Jurkat, Clone E6-1 (cell line): Measurements from ENCODE around the gene HTRA3.

Source experiments
- DNase-seq: peaks from one replicate; pipeline ENCODE4 v3.0.0-alpha.2; 2011; ENCODE audit warnings: low read depth, low spot score
- H3K4me3 ChIP-seq: 2 replicates; pipeline ENCODE4 v1.5.1; 2011; ENCODE audit warnings: mild to moderate bottlenecking, low read length, control low read depth, moderate library complexity

Gene HTRA3

DNA sequence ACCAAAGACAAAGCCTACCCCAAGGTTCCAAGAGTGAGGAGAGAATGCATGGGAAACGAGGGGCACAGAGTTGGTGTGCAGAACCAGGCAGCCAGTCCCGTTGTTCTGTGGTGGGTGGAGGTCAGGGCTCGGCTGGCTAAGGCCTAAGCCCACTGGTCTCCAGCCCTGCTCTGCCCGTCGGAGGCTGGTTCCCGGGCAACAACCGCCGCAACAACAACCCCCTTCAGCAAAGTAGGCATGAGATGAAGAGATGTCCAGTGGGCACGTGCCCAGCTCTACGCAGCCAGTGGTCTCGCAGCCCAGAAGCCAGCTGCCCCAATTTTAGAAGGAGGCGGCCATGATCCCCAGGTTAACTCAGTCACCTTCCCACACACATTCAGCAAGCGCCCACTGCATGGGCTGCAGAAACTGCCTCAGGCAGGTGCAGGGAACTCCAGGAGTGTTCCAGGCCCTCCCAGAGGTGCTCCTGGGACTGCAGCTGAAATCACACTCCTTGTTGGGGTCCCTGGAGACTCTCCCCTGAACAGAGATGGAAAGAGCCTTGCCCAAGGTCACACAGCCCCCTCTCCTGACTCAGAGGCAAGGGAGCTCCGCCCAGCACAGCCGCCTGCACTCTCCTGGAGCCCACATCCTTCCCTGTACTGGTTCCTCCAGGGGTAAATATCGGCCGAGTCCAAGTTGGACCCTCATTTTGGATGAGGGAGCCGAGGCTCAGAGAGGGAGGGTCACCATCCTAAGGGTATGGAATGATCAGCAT is 25.4 kb upstream of the HTRA3 start:
- H3K4me3 ChIP-seq: no peak overlapping the region
- no peak for DNase-seq

DNA sequence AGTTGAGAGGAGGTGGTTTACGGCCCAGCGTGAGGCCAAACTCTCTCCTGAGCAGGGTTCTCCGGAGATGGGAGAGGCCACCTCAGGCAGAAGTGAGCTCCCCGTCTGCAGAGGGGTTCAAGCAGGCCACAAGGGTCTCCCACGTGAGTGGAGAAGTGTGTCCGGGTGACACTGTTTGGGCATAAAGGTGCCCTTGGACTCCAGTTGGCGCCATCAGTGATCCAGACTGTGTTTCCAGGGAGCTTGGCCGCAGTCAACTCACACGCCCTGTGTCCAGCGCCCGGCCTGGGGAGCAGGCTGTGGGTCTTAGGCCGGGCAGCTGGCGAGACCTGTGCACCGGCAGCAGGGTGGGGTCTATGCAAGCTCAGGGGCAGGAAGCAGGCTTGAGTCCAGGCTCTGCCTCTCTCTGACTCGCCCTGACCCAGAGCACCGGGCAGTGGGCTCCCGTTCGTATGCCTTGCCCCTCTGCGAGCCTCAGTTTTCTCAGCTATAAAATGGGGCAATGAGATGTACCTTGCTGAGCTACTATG is 24.6 kb upstream of the HTRA3 start:
- no peak for DNase-seq
- no peak overlapping the region for H3K4me3 ChIP-seq

DNA sequence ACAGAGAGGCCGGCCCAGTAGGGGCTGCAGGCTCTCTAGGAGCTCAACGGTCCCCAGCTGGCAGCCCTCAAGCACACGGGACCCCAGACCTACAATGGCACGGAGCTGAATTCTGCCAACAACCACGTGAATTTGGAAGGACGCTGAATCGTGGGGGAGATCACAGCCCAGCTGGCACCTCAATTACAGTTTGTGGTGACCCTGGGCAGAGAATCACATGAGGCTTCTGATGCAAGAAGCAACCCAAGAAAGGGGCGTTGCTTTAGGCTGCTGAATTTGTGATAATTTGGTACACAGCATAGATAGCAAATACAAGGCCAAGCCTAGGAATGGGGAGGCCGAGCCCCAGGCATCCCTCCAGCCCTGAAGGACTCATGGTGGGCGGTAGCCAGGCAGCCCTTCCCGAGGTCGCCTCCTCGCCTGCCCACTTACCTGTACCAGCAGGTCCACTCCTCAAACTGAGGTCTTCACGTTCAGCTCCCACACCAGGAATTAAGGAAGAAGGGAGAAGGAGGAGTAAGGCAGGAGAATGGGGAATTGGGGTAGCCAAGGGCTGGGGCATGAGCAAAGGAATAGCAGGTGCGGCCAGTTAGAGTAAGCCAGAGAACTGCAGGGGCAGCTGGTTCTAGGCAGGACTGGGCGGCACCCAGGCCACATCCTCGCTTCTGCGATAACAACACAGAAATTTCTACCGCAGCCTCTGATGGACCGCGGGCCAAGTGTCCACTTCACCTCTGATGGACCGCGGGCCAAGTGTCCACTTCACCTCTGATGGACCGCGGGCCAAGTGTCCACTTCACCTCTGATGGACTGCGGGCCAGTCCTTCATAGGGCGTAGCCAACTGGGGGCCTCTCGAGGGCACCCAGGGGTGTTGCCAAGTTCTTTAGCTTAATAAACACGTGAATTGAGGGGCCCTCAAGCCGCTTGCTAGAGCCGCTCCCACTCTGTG is 23.4 kb upstream of the HTRA3 start:
- no peak for DNase-seq
- no peak overlapping the region for H3K4me3 ChIP-seq

DNA sequence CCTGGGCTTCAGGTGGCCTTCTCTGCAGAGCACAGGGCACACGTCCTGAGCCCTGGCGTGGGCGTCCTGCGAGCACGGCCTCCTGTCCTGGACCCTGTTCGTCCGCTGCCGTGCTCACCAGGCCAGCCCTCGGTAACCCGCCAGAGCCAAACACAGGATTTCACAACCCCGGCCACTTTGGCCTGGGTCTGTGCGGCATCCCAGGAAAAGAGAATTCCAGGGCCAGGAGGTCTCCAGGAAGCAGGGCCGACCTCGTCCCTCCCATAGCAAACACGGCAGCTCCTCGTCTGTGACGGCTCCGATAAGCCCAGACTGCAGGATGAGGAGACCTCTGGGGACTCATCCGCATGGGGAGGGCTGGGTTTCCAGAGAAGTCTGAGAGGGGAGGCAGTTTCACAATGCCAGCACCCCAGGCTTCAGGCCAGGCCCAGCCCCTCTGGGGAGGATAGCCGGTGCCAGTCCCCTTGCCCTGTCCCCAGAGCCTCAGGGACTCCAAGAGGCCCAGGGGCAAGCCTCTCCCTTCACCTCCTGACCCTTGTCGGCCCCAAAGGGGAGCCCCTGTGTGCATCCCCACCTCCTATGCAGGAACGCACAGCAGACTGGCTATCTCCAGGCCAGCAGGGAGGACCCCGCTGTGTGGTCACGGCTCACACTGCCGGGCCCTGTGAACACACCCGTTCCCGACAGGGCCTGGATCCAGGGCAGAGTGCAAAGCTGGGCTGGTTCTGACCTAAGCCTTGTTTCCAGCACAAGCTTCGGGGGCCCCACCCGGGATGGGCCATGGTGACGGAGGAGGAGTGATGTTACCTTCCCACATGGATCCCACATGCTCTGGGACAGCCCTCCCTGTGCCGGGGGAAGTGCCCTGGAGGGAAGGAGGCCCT is 22.3 kb upstream of the HTRA3 start:
- no peak overlapping the region for H3K4me3 ChIP-seq
- DNase-seq: no peak

- no peak overlapping the region for H3K4me3 ChIP-seq
- no peak for DNase-seq
Observed at GRCh38 chr4:8248091-8248490, 21.5 kb upstream of the HTRA3 start.

DNA sequence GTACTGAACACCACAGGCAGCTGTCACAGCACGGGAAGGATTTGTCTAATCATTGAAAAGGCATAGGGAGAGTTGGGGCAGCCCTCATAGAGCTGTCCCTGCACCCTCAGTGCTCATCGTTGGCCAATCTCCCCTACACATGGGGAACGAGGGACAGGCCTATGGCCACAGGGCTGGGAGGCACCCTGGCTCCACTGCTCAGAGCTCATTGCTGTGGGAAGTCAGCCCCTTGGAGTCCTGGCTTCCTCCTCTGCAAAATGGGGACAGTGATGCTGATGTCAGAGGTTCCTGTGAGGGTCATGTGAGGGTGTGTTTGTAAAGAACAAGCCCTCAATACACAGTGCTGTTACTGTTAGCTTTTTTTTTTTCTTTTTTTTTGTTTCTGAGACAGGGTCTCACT is 19.3 kb upstream of the HTRA3 start:
- no peak for DNase-seq
- H3K4me3 ChIP-seq: no peak overlapping the region

GRCh38 chr4:8250637-8251036 is 18.9 kb upstream of the HTRA3 start:
- no peak overlapping the region for H3K4me3 ChIP-seq
- no peak for DNase-seq

DNA sequence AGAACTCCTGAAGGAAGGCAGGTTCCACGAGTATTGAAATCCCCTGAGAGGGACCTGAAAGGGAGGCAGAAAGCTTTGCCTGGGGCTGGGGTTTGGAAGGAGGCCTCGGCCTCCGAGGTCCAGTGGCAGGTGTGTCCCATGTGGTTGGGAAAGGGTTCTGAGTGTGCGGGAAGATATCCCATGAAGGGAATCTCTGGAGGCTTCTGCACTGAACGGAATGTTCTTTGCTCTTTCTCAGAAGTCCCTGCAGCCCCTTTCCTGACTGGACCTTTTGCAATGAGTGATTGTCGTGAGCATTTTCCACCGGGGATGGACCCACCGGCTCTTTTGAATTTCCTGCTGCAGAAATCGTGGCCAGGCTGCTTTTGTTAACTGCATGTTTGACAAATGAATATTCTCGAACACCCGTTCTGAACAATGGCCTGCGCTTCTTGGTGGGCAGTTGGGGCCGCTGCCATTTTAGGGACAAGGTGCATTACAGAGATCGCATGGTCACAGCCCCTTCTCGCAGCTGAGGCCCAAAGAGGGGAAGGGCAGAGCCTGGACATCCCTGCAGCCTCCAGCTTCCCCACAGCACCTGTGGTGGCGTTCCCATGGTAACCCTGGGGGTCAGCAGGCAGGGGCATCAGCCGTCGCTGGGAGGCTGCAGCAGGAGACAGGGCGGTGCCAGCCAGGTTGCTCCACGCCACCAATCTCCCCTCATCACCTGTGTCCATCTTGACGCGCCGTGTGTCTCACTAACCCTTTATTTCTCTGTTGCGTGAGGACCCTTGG is 18.3 kb upstream of the HTRA3 start:
- DNase-seq: no peak

GRCh38 chr4:8252301-8253173 is 17.0 kb upstream of the HTRA3 start:
- H3K4me3 ChIP-seq: no peak overlapping the region
- no peak for DNase-seq

More for the DNA sequence above, 18.3 kb upstream of the HTRA3 start:
- no peak overlapping the region for H3K4me3 ChIP-seq

DNA sequence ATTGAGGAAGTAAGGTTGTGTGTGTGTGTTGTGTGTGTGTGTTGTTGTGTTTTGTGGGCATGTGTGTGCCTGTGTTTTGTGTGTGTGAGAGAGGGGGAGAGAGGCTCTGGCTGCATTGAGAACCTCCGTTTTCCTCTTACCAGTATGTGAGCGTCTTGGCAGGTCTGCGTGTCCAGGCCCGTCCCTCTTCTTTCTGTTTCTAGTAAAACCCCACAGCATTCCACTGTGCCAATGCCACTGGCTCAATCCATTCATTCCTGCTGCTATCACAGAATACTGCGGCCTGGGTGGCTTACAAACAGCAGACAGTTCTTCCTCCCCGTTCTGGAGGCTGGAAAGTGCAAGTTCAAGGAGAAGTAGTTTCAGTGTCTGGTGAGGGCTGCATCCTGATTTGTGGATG is 15.5 kb upstream of the HTRA3 start:
- no peak overlapping the region for H3K4me3 ChIP-seq
- DNase-seq: no peak

GRCh38 chr4:8255698-8256441 is 13.7 kb upstream of the HTRA3 start:
- no peak for DNase-seq
- no peak overlapping the region for H3K4me3 ChIP-seq

DNA sequence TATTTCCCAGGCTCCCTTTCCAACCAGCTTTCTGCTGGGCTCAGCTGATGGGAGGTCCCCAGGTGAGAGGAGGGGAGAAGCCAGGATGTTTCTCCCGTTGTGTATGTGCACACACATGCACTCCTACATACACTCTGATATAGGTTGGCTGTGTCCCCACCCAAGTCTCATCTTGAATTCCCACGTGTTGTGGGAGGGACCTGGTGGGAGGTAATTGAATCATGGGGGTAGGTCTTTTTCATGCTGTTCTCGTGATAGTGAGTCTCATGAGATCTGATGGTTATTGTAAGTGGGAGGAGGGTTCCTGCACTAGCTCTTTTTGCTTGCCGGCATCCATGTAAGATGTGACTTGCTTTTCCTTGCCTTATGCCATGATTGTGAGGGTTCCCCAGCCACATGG is 11.7 kb upstream of the HTRA3 start:
- no peak for DNase-seq
- no peak overlapping the region for H3K4me3 ChIP-seq

DNA sequence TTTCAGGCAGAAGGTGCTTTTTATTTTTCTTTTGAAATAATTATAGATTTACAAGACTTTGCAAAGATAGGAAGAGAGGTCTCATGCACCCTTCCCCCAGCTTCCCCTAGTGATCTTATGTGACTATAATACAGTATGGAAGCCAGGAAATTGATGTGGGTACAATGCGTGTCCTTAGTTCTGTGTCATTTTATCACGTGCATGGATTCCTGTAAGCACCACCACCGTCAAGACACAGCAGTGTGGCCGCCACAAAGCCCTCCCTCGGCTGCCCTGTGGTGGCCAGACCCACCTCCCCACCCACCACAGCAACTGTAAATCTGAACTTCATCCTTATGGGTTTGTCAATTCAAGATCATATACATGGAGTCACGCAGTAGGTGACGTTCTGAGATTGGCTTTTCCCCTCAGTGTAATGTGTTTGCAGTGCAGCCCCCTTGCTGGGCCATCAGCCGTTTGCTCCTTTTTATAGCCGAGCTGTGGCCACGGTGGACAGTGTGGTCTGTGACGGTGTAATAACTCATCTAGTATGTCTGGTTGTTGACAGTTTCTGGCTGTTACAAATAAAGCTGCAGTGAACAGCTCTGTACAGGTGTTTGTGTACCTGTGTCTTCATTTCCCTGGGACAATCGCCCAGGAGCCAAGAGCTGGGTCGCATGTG is 10.9 kb upstream of the HTRA3 start:
- H3K4me3 ChIP-seq: no peak overlapping the region
- DNase-seq: no peak

DNA sequence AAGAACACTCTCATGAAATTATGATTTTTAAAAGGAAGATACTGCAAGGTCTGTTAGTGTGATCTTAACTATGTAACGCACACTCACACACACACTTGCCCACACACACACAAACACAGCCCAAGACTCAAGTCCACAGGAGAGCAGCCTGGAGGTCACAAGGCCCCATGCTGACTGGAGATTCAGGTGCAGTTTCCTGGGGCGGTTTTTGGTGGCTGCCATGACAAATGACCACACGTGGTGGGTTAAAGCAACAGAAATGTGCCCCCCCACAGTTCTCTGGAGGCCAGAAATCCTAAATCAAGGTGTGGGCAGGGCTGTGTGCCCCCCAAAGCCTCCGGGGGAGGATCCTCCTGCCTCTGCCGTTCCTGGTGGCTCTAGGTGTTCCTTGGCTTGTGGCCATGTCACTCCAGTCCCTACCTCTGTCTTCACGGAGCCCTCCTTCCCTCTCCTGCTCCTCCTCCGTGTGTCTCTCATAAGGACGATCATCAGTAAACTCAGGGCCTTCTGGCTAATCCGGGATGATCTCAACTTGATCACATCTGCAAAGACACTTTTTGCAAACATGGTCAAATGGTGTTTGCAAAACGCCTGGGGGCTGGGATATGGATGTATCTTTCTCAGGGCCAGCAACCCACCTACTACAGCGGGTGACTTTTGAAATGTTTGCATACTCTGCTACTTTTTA is 9.7 kb upstream of the HTRA3 start:
- DNase-seq: no peak
- H3K4me3 ChIP-seq: no peak overlapping the region

DNA sequence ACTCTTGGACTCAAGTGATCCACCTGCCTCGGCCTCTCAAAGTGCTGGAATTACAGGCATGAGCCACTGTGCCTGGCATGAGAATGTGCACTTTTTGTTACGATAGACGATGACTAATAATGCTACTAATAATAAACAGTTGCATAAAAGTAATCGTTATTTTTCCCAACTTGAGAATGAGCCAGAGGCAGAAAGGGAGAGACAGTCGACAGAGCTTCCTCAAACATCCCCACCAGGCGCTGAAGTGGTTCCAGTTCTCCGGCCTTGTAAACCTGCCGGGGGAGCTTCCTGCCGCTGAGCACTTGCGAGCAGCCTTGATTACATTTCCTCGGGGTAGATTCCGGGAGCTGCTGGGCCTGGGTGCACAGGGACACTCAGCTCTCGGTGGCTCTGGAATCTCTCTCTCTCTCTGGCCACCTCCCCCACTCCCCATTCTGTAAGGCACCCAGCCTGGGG is 8.9 kb upstream of the HTRA3 start:
- no peak for DNase-seq

More for the DNA sequence above, 8.9 kb upstream of the HTRA3 start:
- no peak overlapping the region for H3K4me3 ChIP-seq
